WTC11 (cell line): ENCODE measurements around the gene RGS17.

Experiments
- ATF6 ChIP-seq: sonication (generic); formaldehyde crosslinking; IDR thresholded peaks from 2 replicates; pipeline ENCODE4 v1.8.1; 2023; ENCODE audit warnings: mild to moderate bottlenecking, missing genetic modification reagents
- E2F5 ChIP-seq: sonication (generic); formaldehyde crosslinking; IDR thresholded peaks from 2 replicates; pipeline ENCODE4 v1.8.1; 2022; ENCODE audit warnings: mild to moderate bottlenecking, moderate library complexity, missing genetic modification reagents
- ESRRA ChIP-seq: sonication (generic); formaldehyde crosslinking; IDR thresholded peaks from 2 replicates; pipeline ENCODE4 v1.8.1; 2022; ENCODE audit warnings: mild to moderate bottlenecking, missing genetic modification reagents, borderline replicate concordance
- FOXJ3 ChIP-seq: sonication (generic); formaldehyde crosslinking; IDR thresholded peaks from 2 replicates; pipeline ENCODE4 v1.9.0; 2021; ENCODE audit warnings: missing genetic modification reagents, mild to moderate bottlenecking, borderline replicate concordance
- TF ChIP-seq, protein P1 (sequence below): sonication (generic); formaldehyde crosslinking; IDR thresholded peaks from 2 replicates; pipeline ENCODE4 v1.8.1; 2022; ENCODE audit warnings: low read depth, missing genetic modification reagents, borderline replicate concordance
- TF ChIP-seq, protein P2 (sequence below): fragments of 200-600 bp; IDR thresholded peaks from 2 replicates; pipeline ENCODE4 v1.8.0; 2022; ENCODE audit warnings: antibody characterized with exemption

GRCh38 chr6:152980656-152981055 lies 150.4 kb downstream of the RGS17 start:
- TF ChIP-seq, protein P1, sequence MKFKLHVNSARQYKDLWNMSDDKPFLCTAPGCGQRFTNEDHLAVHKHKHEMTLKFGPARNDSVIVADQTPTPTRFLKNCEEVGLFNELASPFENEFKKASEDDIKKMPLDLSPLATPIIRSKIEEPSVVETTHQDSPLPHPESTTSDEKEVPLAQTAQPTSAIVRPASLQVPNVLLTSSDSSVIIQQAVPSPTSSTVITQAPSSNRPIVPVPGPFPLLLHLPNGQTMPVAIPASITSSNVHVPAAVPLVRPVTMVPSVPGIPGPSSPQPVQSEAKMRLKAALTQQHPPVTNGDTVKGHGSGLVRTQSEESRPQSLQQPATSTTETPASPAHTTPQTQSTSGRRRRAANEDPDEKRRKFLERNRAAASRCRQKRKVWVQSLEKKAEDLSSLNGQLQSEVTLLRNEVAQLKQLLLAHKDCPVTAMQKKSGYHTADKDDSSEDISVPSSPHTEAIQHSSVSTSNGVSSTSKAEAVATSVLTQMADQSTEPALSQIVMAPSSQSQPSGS: no peak
- TF ChIP-seq, protein P2, sequence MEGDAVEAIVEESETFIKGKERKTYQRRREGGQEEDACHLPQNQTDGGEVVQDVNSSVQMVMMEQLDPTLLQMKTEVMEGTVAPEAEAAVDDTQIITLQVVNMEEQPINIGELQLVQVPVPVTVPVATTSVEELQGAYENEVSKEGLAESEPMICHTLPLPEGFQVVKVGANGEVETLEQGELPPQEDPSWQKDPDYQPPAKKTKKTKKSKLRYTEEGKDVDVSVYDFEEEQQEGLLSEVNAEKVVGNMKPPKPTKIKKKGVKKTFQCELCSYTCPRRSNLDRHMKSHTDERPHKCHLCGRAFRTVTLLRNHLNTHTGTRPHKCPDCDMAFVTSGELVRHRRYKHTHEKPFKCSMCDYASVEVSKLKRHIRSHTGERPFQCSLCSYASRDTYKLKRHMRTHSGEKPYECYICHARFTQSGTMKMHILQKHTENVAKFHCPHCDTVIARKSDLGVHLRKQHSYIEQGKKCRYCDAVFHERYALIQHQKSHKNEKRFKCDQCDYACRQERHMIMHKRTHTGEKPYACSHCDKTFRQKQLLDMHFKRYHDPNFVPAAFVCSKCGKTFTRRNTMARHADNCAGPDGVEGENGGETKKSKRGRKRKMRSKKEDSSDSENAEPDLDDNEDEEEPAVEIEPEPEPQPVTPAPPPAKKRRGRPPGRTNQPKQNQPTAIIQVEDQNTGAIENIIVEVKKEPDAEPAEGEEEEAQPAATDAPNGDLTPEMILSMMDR: no peak
- TF ChIP-seq E2F5: no peak
- TF ChIP-seq ATF6 (CRISPR knock-in tag): no peak
- TF ChIP-seq FOXJ3: no peak
- TF ChIP-seq ESRRA (CRISPR knock-in tag): no peak
